Panc1 (cell line): ENCODE measurements around the gene B3GALT5. TPM values are rescaled to one million over a fixed set of nuclear protein-coding genes. Genes with fewer than 3 reads are reported as not detected.

Experiments
- ATAC-seq: fragments of 200-7000 bp; cut with Tn5 transposase; 2 replicates; pipeline ENCODE4 v1.9.1; 2020; ENCODE audit warnings: mild to moderate bottlenecking, moderate library complexity
- BruUV-seq: library from RNA; stranded (reverse); fragments of 400-500 nt; replicated peaks from 2 replicates; lab custom pipeline; 2021; lab: Mats Ljungman, UMichigan
- CTCF ChIA-PET: fragments of 300-600 bp; sonication (Branson Sonifier 250); formaldehyde crosslinking; loops from one replicate; lab custom pipeline; 2022; ENCODE audit warnings: antibody characterized with exemption; lab: Charles Lee
- POLR2A ChIA-PET: fragments of 300-600 bp; sonication (Branson Sonifier 250); formaldehyde crosslinking; loops from one replicate; lab custom pipeline; 2022; ENCODE audit warnings: antibody characterized with exemption; lab: Charles Lee
- DNase-seq: peaks from one replicate; pipeline ENCODE4 v3.0.0-alpha.2; 2010; ENCODE audit warnings: low read depth, low spot score
- H3K27ac ChIP-seq: 2 replicates; pipeline ENCODE4 v1.5.1; 2011; ENCODE audit warnings: mild to moderate bottlenecking, low read length, inconsistent platforms
- H3K27me3 ChIP-seq: fragments of 200-500 bp; sonication (Bioruptor generic); 2 replicates; pipeline ENCODE4 v1.6.0; 2014; ENCODE audit warnings: low read length, inconsistent platforms; ENCODE audit not compliant: control insufficient read depth, insufficient read depth
- H3K36me3 ChIP-seq: fragments of 200-500 bp; sonication (Bioruptor generic); 2 replicates; pipeline ENCODE4 v1.5.1; 2014; ENCODE audit warnings: inconsistent platforms, mild to moderate bottlenecking, low read length, moderate library complexity; ENCODE audit not compliant: control insufficient read depth, insufficient read depth
- H3K4me1 ChIP-seq: 2 replicates; pipeline ENCODE4 v1.5.1; 2011; ENCODE audit warnings: inconsistent platforms, mild to moderate bottlenecking, low read length, moderate library complexity; ENCODE audit not compliant: control insufficient read depth, insufficient read depth
- H3K4me3 ChIP-seq, 2 experiments: 2 replicates each; pipeline ENCODE4 v1.5.1; 2011 to 2012; ENCODE audit warnings: low read depth in 2 of 2, low read length in 2 of 2, mild to moderate bottlenecking in 2 of 2, inconsistent platforms in 1 of 2, moderate library complexity in 1 of 2
- H3K9me3 ChIP-seq: fragments of 200-500 bp; sonication (Bioruptor generic); 2 replicates; pipeline ENCODE4 v1.5.1; 2014; ENCODE audit warnings: low read depth, mild to moderate bottlenecking, inconsistent platforms, low read length, moderate library complexity; ENCODE audit not compliant: control insufficient read depth, insufficient read depth
- POLR2AphosphoS5 ChIP-seq: IDR thresholded peaks from 2 replicates; pipeline ENCODE4 v1.6.1; 2012; ENCODE audit warnings: mild to moderate bottlenecking, low read depth, low read length, moderate library complexity
- REST ChIP-seq, 2 experiments: IDR thresholded peaks; 2 replicates each; pipeline ENCODE4 v1.6.1; 2011 to 2012; ENCODE audit warnings: low read depth in 2 of 2, control low read depth in 1 of 2, low read length in 1 of 2, mild to moderate bottlenecking in 1 of 2, moderate library complexity in 1 of 2; ENCODE audit not compliant: insufficient read depth in 1 of 2
- SIN3A ChIP-seq: IDR thresholded peaks from 2 replicates; pipeline ENCODE4 v1.6.1; 2012; ENCODE audit warnings: low read depth, mild to moderate bottlenecking, low read length, moderate library complexity, borderline replicate concordance; ENCODE audit not compliant: insufficient read depth
- TCF7L2 ChIP-seq: IDR thresholded peaks from 2 replicates; pipeline ENCODE4 v1.6.1; 2011; ENCODE audit warnings: mild to moderate bottlenecking, low read depth, low read length, inconsistent platforms
- in situ Hi-C: cut with HindIII; loops from 2 replicates; pipeline ENCODE4 v1.10.0; 2016; ENCODE audit warnings: low sequenced_read_pairs, low pct_unique_long_range_greater_than_20kb
- intact Hi-C: fragments of 100-400 bp; cut with micrococcal nuclease; formaldehyde crosslinking; loops from one replicate; pipeline ENCODE4 v1.10.0; 2022; ENCODE audit not compliant: unreplicated experiment
- total RNA-seq: library from RNA; stranded (reverse); gene quantifications from one replicate; pipeline ENCODE4 v1.2.1, GENCODE V29; 2021; ENCODE audit not compliant: unreplicated experiment
- TF ChIP-seq, protein P1 (sequence below): fragments of 450-650 bp; IDR thresholded peaks from 2 replicates; pipeline ENCODE4 v1.5.1; 2017; ENCODE audit warnings: mild to moderate bottlenecking

Gene B3GALT5
- total RNA-seq, 1 experiment from 2014 or later = 0.10 TPM

GRCh38 chr21:39696618-39697017 lies 83.9 kb downstream of the B3GALT5 start:
- ChIA-PET POLR2A (no interaction called here), CTCF (no interaction called here)
- Histone ChIP-seq H3K27me3 (no peaks in the 10 kb centered on the region; the same call in 1 of the 2 replicates), H3K36me3 (no peaks in the 10 kb centered on the region), H3K9me3 (no peaks in the 10 kb centered on the region), H3K27ac (no peak overlapping the region), H3K4me3 (no peak overlapping the region), H3K4me1 (no peaks in the 10 kb centered on the region)
- ATAC-seq (no peak), DNase-seq (no peak)
- intact Hi-C loops = no loop called here
- no peak for TF ChIP-seq REST (IDR thresholded peaks at IDR 0.05; ENCODE audit: insufficient read depth in 1 of 2, low read depth in 2 of 2, low read length in 1 of 2)
- no peak for TF ChIP-seq TCF7L2
- TF ChIP-seq SIN3A = no peak
- TF ChIP-seq, protein P1, sequence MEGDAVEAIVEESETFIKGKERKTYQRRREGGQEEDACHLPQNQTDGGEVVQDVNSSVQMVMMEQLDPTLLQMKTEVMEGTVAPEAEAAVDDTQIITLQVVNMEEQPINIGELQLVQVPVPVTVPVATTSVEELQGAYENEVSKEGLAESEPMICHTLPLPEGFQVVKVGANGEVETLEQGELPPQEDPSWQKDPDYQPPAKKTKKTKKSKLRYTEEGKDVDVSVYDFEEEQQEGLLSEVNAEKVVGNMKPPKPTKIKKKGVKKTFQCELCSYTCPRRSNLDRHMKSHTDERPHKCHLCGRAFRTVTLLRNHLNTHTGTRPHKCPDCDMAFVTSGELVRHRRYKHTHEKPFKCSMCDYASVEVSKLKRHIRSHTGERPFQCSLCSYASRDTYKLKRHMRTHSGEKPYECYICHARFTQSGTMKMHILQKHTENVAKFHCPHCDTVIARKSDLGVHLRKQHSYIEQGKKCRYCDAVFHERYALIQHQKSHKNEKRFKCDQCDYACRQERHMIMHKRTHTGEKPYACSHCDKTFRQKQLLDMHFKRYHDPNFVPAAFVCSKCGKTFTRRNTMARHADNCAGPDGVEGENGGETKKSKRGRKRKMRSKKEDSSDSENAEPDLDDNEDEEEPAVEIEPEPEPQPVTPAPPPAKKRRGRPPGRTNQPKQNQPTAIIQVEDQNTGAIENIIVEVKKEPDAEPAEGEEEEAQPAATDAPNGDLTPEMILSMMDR = no peak
- TF ChIP-seq POLR2AphosphoS5 = no peak
- BruUV-seq = no TSS peak
- in situ Hi-C loops = no loop called here

GRCh38 chr21:39700318-39700717 lies 87.6 kb downstream of the B3GALT5 start:
- in situ Hi-C loops = no loop called here
- POLR2A ChIA-PET = no interaction called here

More at GRCh38 chr21:39700318-39700717, 87.6 kb downstream of the B3GALT5 start:
- Histone ChIP-seq H3K36me3 (no peaks in the 10 kb centered on the region), H3K4me1 (no peaks in the 10 kb centered on the region), H3K27me3 (no peaks in the 10 kb centered on the region; the same call in 1 of the 2 replicates), H3K4me3 (no peak overlapping the region), H3K9me3 (no peaks in the 10 kb centered on the region), H3K27ac (no peak overlapping the region)
- TF ChIP-seq, protein P1 = no peak
- TF ChIP-seq POLR2AphosphoS5 (no peak), REST (IDR thresholded peaks at IDR 0.05; ENCODE audit: insufficient read depth in 1 of 2, low read depth in 2 of 2, low read length in 1 of 2) (no peak), SIN3A (no peak), TCF7L2 (no peak)
- CTCF ChIA-PET = no interaction called here
- intact Hi-C loops = no loop called here
- DNase-seq = no peak
- ATAC-seq = no peak
- no TSS peak for BruUV-seq
